NT2/D1 (cell line): ENCODE measurements around the gene PLS1.

Experiments used
- SUZ12 ChIP-seq: IDR thresholded peaks from 2 replicates; pipeline ENCODE4 v1.6.1; 2011; ENCODE audit not compliant: insufficient read length, insufficient read depth; ENCODE audit errors: extremely low read depth
- YY1 ChIP-seq: IDR thresholded peaks from 2 replicates; pipeline ENCODE4 v1.6.1; 2011; ENCODE audit not compliant: insufficient read length, insufficient read depth

DNA sequence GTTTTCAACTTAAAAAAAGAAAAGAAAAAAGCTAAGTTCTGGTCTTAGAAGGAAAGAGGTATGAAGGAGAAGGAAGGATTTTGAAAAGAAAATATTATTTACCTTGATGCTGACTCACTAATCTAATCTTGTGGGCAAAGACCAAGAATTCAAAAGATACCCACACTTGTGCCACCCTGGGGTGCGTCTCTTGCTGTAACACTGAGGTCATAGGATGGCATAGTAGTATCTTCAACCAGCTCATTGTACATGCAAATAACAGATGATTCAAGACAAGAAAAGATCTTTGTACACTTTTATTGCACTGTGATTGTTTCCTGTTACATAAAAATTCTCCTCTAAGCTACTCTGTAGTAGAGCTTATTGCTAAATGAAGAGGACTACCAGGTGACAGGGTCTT is 17.3 kb downstream of the PLS1 start:
- no peak for TF ChIP-seq SUZ12
- no peak for TF ChIP-seq YY1
